ENCODE measurements around the gene PRKCSH.
"Not testable (repeated sequence)": the region's sequence is repeated elsewhere in the genome, so short reads cannot be mapped to it uniquely, and the experiment has no call there.

Gene PRKCSH

GRCh38 chr19:11406703-11407236, 28.7 kb upstream of the PRKCSH start:
- peaks cover 0 to 12% (median 5%) of the 10 kb centered on the region in 3 experiments for H3K27me3 ChIP-seq (ENCODE audit: control insufficient read depth in 3 of 3, insufficient read depth in 3 of 3, low read depth in 1 of 3, low read length in 3 of 3)
- H3K4ac ChIP-seq (ENCODE audit: low read length); H3K9me3 ChIP-seq (replicated peaks in 1 of 2; ENCODE audit: control insufficient read depth in 2 of 2, insufficient read depth in 1 of 2, low read depth in 1 of 2, low read length in 2 of 2); H2BK120ac ChIP-seq (ENCODE audit: low read depth, low read length); H2BK5ac ChIP-seq (ENCODE audit: low read length); H2BK12ac ChIP-seq (ENCODE audit: low read length); H3K14ac ChIP-seq (ENCODE audit: low read length); H3K79me1 ChIP-seq (ENCODE audit: low read depth, low read length); H3K4me1 ChIP-seq (ENCODE audit: control insufficient read depth in 2 of 2, insufficient read depth in 1 of 2, low read depth in 1 of 2, low read length in 2 of 2); H3K4me2 ChIP-seq (ENCODE audit: insufficient read depth, low read length, poor library complexity, severe bottlenecking); H4K91ac ChIP-seq (ENCODE audit: low read depth, low read length, poor library complexity); H3K9ac ChIP-seq (ENCODE audit: low read depth, low read length, poor library complexity); H3K36me3 ChIP-seq (replicated peaks in 1 of 2; ENCODE audit: control insufficient read depth in 2 of 2, insufficient read depth in 2 of 2, low read length in 2 of 2); H3K4me3 ChIP-seq (ENCODE audit: low read length in 2 of 2); H2AK5ac ChIP-seq (ENCODE audit: low read depth, low read length); H4K8ac ChIP-seq (ENCODE audit: low read depth, low read length); DNase-seq (ENCODE audit: low spot score); H3K23ac ChIP-seq (ENCODE audit: low read depth, low read length, poor library complexity); H3K18ac ChIP-seq (ENCODE audit: low read length); H2BK15ac ChIP-seq (ENCODE audit: low read length); H3K27ac ChIP-seq (replicated peaks; ENCODE audit: low read length): not testable (repeated sequence)
- no CpG with 5 or more reads among the region's 12 CpGs for whole genome bisulfite sequencing, 2 donors (ENCODE audit: extremely low coverage in 2 of 2, insufficient read length in 2 of 2, insufficient replicate concordance in 1 of 2)
- peak overlapping the region; percentile 66 for H2AFZ ChIP-seq (ENCODE audit: low read length)

GRCh38 chr19:11408591-11408990, 26.8 kb upstream of the PRKCSH start:
- Histone ChIP-seq H2AFZ (ENCODE audit: low read length) (no peak overlapping the region), H3K4ac (ENCODE audit: low read length) (no peak overlapping the region), H3K9me3 (replicated peaks in 1 of 2; ENCODE audit: control insufficient read depth in 2 of 2, insufficient read depth in 1 of 2, low read depth in 1 of 2, low read length in 2 of 2) (no peaks in the 10 kb centered on the region), H3K18ac (ENCODE audit: low read length) (no peak overlapping the region), H3K4me3 (ENCODE audit: low read length in 2 of 2) (no peak overlapping the region), H3K4me2 (ENCODE audit: insufficient read depth, low read length, poor library complexity, severe bottlenecking) (no peak overlapping the region), H4K8ac (ENCODE audit: low read depth, low read length) (no peak overlapping the region), H3K27me3 (ENCODE audit: control insufficient read depth in 3 of 3, insufficient read depth in 3 of 3, low read depth in 1 of 3, low read length in 3 of 3) (peaks cover 0 to 12% (median 5%) of the 10 kb centered on the region in 3 experiments), H2BK5ac (ENCODE audit: low read length) (no peak overlapping the region), H2BK120ac (ENCODE audit: low read depth, low read length) (no peak overlapping the region), H3K27ac (replicated peaks; ENCODE audit: low read length) (no peak overlapping the region), H4K91ac (ENCODE audit: low read depth, low read length, poor library complexity) (no peak overlapping the region), H2BK15ac (ENCODE audit: low read length) (no peak overlapping the region), H3K14ac (ENCODE audit: low read length) (no peak overlapping the region), H3K23ac (ENCODE audit: low read depth, low read length, poor library complexity) (no peak overlapping the region), H2AK5ac (ENCODE audit: low read depth, low read length) (no peak overlapping the region), H2BK12ac (ENCODE audit: low read length) (no peak overlapping the region), H3K4me1 (ENCODE audit: control insufficient read depth in 2 of 2, insufficient read depth in 1 of 2, low read depth in 1 of 2, low read length in 2 of 2) (peaks cover 2 to 8% of the 10 kb centered on the region in 2 donors), H3K79me1 (ENCODE audit: low read depth, low read length) (no peaks in the 10 kb centered on the region), H3K9ac (ENCODE audit: low read depth, low read length, poor library complexity) (no peak overlapping the region), H3K36me3 (replicated peaks in 1 of 2; ENCODE audit: control insufficient read depth in 2 of 2, insufficient read depth in 2 of 2, low read length in 2 of 2) (no peaks in the 10 kb centered on the region)
- no CpG with 5 or more reads among the region's 4 CpGs for WGBS, 2 donors (ENCODE audit: extremely low coverage in 2 of 2, insufficient read length in 2 of 2, insufficient replicate concordance in 1 of 2)
- no peak for DNase-seq (ENCODE audit: low spot score)

GRCh38 chr19:11410682-11411081, 24.8 kb upstream of the PRKCSH start:
- Histone ChIP-seq H4K91ac (ENCODE audit: low read depth, low read length, poor library complexity) (no peak overlapping the region), H3K36me3 (replicated peaks in 1 of 2; ENCODE audit: control insufficient read depth in 2 of 2, insufficient read depth in 2 of 2, low read length in 2 of 2) (no peaks in the 10 kb centered on the region), H3K9me3 (replicated peaks in 1 of 2; ENCODE audit: control insufficient read depth in 2 of 2, insufficient read depth in 1 of 2, low read depth in 1 of 2, low read length in 2 of 2) (no peaks in the 10 kb centered on the region), H3K27ac (replicated peaks; ENCODE audit: low read length) (no peak overlapping the region), H3K23ac (ENCODE audit: low read depth, low read length, poor library complexity) (no peak overlapping the region), H3K18ac (ENCODE audit: low read length) (no peak overlapping the region), H3K4me1 (ENCODE audit: control insufficient read depth in 2 of 2, insufficient read depth in 1 of 2, low read depth in 1 of 2, low read length in 2 of 2) (peaks cover 0 to 2% of the 10 kb centered on the region in 2 donors), H4K8ac (ENCODE audit: low read depth, low read length) (no peak overlapping the region), H3K9ac (ENCODE audit: low read depth, low read length, poor library complexity) (no peak overlapping the region), H3K4ac (ENCODE audit: low read length) (no peak overlapping the region), H3K14ac (ENCODE audit: low read length) (no peak overlapping the region), H2BK120ac (ENCODE audit: low read depth, low read length) (no peak overlapping the region), H3K27me3 (ENCODE audit: control insufficient read depth in 3 of 3, insufficient read depth in 3 of 3, low read depth in 1 of 3, low read length in 3 of 3) (peaks cover 0 to 15% (median 5%) of the 10 kb centered on the region in 3 experiments), H2BK5ac (ENCODE audit: low read length) (no peak overlapping the region), H2AFZ (ENCODE audit: low read length) (no peak overlapping the region), H3K4me2 (ENCODE audit: insufficient read depth, low read length, poor library complexity, severe bottlenecking) (no peak overlapping the region), H2BK12ac (ENCODE audit: low read length) (no peak overlapping the region), H3K4me3 (ENCODE audit: low read length in 2 of 2) (no peak overlapping the region), H2AK5ac (ENCODE audit: low read depth, low read length) (no peak overlapping the region), H2BK15ac (ENCODE audit: low read length) (no peak overlapping the region), H3K79me1 (ENCODE audit: low read depth, low read length) (no peaks in the 10 kb centered on the region)
- DNase-seq (ENCODE audit: low spot score) = no peak
- no CpG with 5 or more reads among the region's 8 CpGs for WGBS, 2 donors (ENCODE audit: extremely low coverage in 2 of 2, insufficient read length in 2 of 2, insufficient replicate concordance in 1 of 2)

- no peak overlapping the region for H2BK15ac ChIP-seq (ENCODE audit: low read length)
- peaks cover 0 to 5% of the 10 kb centered on the region in 2 donors for H3K9me3 ChIP-seq (replicated peaks in 1 of 2; ENCODE audit: control insufficient read depth in 2 of 2, insufficient read depth in 1 of 2, low read depth in 1 of 2, low read length in 2 of 2)
- no peak overlapping the region for H3K18ac ChIP-seq (ENCODE audit: low read length)
- WGBS, 2 donors (ENCODE audit: extremely low coverage in 2 of 2, insufficient read length in 2 of 2, insufficient replicate concordance in 1 of 2) = no CpG with 5 or more reads among the region's 2 CpGs
- no peak overlapping the region for H3K14ac ChIP-seq (ENCODE audit: low read length)
- no peak overlapping the region for H3K4me3 ChIP-seq (ENCODE audit: low read length in 2 of 2)
- H3K9ac ChIP-seq (ENCODE audit: low read depth, low read length, poor library complexity) = no peak overlapping the region
- peaks cover 11 to 31% (median 28%) of the 10 kb centered on the region in 3 experiments for H3K27me3 ChIP-seq (ENCODE audit: control insufficient read depth in 3 of 3, insufficient read depth in 3 of 3, low read depth in 1 of 3, low read length in 3 of 3)
- no peak overlapping the region for H2AFZ ChIP-seq (ENCODE audit: low read length)
- H3K4ac ChIP-seq (ENCODE audit: low read length) = no peak overlapping the region
- H4K8ac ChIP-seq (ENCODE audit: low read depth, low read length) = no peak overlapping the region
- H3K79me1 ChIP-seq (ENCODE audit: low read depth, low read length) = no peaks in the 10 kb centered on the region
- no peak overlapping the region for H2BK5ac ChIP-seq (ENCODE audit: low read length)
- no peak overlapping the region for H3K4me2 ChIP-seq (ENCODE audit: insufficient read depth, low read length, poor library complexity, severe bottlenecking)
- no peak overlapping the region for H3K27ac ChIP-seq (replicated peaks; ENCODE audit: low read length)
- H2BK12ac ChIP-seq (ENCODE audit: low read length) = no peak overlapping the region
- DNase-seq (ENCODE audit: low spot score) = no peak
- no peak overlapping the region for H3K23ac ChIP-seq (ENCODE audit: low read depth, low read length, poor library complexity)
- H3K36me3 ChIP-seq (replicated peaks in 1 of 2; ENCODE audit: control insufficient read depth in 2 of 2, insufficient read depth in 2 of 2, low read length in 2 of 2) = no peaks in the 10 kb centered on the region
- H2AK5ac ChIP-seq (ENCODE audit: low read depth, low read length) = no peak overlapping the region
- H4K91ac ChIP-seq (ENCODE audit: low read depth, low read length, poor library complexity) = no peak overlapping the region
- H3K4me1 ChIP-seq (ENCODE audit: control insufficient read depth in 2 of 2, insufficient read depth in 1 of 2, low read depth in 1 of 2, low read length in 2 of 2) = peaks cover 4 to 5% of the 10 kb centered on the region in 2 donors
- no peak overlapping the region for H2BK120ac ChIP-seq (ENCODE audit: low read depth, low read length)
Measured at GRCh38 chr19:11414544-11414943, 20.9 kb upstream of the PRKCSH start.
